ENCODE results near the gene THNSL1.

GRCh38 chr10:25029519-25029918 is 13.1 kb downstream of the THNSL1 start:
- no peak for TF ChIP-seq CTCF (IDR thresholded peaks at IDR 0.05)
- TF ChIP-seq POLR2AphosphoS5 (IDR thresholded peaks at IDR 0.05; ENCODE audit: insufficient read depth in 1 of 2, low read depth in 1 of 2) = no peak

All from vagina (tissue), 2 donors.